Hematopoietic multipotent progenitor cell treated with erythropoietin and hydrocortisone succinate and interleukin-3 and kit ligand, for 15 days (in vitro differentiated cells): Measurements from ENCODE around the gene NIFK.
"Not testable (repeated sequence)": the region's sequence is repeated elsewhere in the genome, so short reads cannot be mapped to it uniquely, and the experiment has no call there.

Source experiments
- DNase-seq: peaks from one replicate; pipeline ENCODE4 v3.0.0-alpha.2; 2015; ENCODE audit warnings: low spot score

The NIFK gene

DNA sequence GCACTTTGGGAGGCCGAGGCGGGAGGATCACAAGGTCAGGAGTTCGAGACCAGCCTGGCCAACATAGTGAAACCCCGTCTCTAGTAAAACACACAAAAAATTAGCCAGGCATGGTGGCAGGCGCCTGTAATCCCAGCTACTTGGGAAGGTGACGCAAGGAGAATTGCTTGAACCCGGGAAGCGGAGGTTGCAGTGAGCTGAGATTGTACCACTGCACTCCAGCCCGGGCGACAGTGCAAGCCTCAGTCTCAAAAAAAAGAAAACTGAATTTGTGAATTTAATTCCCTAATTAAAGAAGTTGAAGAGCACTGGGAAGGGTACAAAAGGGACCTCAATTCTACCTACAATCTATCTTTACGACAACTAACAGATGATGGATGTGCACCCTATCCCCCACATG is 2.1 kb downstream of the NIFK start:
- DNase-seq = not testable (repeated sequence)

GRCh38 chr2:121731366-121731765 is 5.3 kb downstream of the NIFK start:
- DNase-seq = no peak

DNA sequence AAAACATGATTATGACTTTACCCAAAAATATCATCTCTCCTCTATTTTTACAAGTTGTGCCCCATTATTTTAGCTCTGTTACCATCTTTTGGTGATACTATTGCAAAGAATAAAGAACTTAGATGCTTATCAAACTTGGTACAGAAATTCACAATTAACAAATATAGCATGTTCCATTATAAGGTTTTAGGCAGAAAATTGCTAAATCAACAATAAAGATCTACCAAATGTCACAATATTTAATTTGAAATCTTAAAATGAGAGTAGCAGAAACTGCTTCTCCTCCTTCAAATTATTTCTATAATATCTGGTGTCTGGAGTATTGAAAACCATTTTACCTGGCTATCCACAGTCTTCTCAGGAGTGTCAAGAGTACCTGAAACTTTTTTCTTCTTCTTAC is 8.7 kb downstream of the NIFK start:
- no peak for DNase-seq

- DNase-seq = no peak
Measured at GRCh38 chr2:121727332-121727731, 9.3 kb downstream of the NIFK start.

DNA sequence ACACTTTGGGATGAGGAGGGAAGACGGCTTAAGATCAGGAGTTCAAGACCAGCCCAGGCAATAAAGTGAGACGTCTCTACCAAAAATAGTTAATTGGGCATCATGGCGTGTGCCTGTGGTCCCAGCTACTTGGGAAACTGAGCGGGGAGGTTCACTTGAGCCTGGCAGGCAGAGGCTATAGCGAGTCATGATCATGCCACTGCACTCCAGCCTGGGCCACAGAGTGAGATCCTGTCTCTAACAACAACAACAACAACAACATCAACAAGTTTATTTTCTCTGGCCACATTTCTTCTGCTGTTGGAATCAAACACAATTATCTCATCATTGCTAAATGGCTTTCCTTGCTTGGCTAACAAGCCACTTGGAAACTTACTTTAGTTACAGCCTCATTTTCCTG is 13.4 kb downstream of the NIFK start:
- no peak for DNase-seq

- DNase-seq = no peak
Measured at GRCh38 chr2:121722479-121722878, 14.2 kb downstream of the NIFK start.

DNA sequence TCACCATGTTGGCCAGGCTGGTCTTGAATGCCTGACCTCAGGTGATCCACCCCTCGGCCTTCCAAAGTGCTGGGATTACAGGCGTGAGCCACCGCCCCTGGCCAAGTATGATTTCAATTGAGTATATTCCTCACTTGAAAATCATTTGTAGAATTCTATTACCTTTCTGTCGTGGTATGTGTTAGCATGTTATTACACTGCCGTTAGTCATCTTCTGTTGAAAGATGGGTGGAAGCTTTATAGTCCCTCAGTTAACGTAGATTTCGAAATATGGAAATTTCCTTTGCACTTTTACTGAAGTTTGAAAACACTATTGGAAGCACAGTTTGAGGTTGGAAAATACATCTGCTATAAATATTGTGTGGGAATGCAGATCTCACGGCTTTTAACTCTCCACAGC is 14.7 kb downstream of the NIFK start:
- DNase-seq = no peak

DNA sequence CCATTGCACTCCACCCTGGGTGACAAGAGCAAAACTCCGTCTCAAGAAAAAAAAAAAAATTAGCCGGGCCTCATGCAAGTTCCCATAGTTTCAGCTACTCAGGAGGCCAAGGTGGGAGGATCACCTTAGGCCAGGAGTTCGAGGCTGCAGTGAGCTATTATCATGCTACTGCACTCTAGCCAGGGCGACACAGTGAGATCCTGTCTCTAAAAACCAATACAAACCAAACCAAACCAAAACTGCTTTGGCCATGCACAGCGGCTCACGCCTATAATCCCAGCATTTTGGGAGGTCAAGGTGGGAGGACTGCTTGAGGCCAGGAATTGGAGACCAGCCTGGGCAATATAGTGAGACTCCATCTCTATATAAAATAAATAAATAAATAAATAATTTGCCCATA is 19.1 kb downstream of the NIFK start:
- no peak for DNase-seq

DNA sequence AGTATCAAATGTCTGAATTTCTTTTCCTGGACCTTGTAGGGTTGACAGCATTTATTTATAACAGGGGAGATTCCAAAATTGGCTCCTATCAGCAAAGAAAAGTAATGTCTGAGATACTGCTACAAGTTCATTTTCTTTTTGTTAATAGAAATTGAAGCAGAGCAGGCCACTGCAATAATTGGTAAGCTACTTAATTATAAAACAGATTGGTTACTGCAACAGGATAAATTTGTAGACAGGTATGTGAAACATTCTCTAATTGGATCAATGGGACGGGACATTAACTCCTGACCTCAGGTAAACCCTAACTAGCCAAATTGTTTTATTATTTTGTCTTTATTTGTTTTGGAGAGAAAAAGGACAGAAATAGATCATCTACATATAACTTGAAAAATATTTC is 20.5 kb downstream of the NIFK start:
- no peak for DNase-seq

DNA sequence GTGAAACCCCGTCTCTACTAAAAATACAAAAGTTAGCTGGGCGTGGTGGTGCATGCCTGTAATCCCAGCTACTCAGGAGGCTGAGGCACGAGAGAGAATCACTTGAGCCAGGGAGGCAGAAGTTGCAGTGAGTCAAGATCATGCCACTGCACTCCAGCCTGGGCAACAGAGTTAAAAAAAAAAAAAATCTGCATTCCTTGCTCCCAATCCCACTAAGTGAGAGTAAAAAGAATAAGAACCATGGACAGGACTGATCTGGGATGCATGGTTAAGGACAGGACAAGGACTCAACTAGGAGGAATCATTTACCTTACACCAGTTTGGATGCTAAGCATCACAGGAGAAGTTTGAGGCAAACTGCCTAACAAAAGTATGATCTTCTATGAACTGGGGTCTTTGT is 25.2 kb downstream of the NIFK start:
- DNase-seq = not testable (repeated sequence)

DNA sequence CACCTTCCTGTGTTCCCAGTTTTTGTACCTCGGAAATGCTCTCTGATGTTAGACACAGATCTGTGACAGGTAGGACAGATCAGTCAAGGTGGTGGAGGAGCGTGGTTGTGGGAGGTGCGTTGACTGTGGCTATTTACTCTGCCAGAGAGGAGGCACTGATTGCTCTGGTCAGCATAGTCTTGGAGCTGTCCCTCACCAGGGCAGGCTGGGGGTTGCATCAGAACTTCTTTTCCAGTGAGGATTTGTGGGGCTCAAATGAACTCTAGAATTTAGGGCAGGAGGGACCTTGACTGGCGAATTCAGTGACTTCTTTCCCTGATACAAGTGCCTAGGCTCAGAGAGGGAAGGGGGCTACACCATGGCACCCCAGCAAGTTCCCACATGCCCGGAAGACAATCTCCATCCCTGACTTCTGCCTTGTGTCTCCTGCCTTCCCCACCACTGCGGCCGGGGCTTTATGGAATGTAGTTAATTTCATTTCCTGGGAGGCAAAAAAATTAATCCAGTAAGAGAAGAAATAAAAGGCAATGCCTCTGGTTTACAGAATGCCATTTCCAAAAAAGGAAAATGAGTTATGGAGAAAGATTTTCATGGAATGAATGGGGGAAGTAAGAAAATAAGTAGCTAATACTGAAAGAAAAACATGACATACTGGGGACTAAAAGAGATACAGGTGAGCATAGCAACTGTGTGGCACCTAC is 26.1 kb downstream of the NIFK start:
- no peak for DNase-seq

GRCh38 chr2:121709776-121710469 is 26.8 kb downstream of the NIFK start:
- no peak for DNase-seq

DNA sequence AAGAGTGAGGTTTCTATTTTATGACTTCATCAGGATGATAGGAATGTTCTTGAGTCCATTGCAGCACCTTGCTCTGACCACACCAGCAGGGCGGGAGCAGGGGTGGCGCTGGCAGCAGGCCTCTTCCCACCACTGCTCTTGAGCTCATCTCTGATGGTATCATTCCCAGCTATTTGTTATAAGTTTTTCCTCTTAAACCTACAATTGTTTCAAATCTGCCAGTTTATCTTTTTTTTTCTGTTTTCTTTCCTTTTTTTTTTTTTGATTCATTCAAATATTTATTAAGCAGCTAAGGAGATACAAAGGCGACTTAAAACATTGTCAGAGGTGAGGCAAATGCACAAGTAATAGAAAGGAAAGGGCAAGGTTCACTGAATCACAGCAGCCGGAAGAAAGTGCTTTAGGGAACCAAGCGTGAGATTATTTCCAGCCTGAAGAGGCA is 28.7 kb downstream of the NIFK start:
- DNase-seq = no peak

- DNase-seq = no peak
Measured at GRCh38 chr2:121707344-121707919, 29.2 kb downstream of the NIFK start.

- no peak for DNase-seq
Measured at GRCh38 chr2:121705958-121706357, 30.7 kb downstream of the NIFK start.

DNA sequence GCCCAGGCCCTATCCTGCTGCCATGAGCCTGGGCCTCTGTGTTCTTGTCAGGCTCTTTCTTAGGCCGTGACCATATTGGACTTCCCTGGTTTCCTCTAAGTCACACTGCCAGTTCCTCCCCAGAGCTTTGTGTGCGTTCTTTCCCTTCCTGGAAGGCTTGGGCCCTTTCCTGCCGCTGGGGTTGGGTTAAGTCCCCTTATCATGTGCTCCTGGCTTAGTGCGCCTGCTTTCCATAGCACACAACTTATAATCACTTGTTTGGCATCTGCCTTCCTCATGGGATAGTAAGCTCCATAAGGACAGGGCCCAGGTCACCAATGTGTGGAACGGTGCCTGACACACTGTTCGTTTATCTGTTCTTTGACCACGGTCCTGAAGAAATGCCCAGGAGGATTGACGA is 31.3 kb downstream of the NIFK start:
- DNase-seq = no peak

- not testable (repeated sequence) for DNase-seq
Measured at GRCh38 chr2:121701761-121702160, 34.9 kb downstream of the NIFK start.

GRCh38 chr2:121699421-121700333 is 37.0 kb downstream of the NIFK start:
- no peak for DNase-seq

- no peak for DNase-seq
Measured at GRCh38 chr2:121698318-121698930, 38.3 kb downstream of the NIFK start.

DNA sequence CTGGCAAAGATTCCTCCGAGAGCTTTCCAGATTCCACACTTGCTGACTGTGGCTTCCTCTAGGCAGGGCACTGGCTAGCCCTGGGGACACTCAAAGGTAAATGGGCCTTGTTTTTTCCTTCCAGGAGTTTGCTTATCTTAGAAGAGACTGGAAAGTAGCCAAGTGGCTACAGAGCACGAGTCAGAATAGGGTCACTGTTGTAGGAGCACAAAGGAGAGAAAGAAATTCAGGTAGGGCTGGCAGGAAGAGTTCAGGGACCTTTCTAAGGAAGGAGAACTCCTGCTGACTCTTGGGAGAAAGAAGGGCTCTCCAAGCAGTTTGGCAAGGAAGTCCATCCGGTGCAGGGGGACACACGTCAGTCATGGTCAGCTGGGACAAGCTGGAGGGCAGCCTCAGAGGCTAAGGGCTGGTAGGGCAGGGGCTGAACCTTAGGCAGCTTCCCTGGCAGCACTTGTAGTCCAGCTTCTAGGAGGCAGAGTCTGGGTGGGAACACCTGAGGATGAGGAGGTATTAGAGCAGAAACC is 39.5 kb downstream of the NIFK start:
- DNase-seq = no peak

DNA sequence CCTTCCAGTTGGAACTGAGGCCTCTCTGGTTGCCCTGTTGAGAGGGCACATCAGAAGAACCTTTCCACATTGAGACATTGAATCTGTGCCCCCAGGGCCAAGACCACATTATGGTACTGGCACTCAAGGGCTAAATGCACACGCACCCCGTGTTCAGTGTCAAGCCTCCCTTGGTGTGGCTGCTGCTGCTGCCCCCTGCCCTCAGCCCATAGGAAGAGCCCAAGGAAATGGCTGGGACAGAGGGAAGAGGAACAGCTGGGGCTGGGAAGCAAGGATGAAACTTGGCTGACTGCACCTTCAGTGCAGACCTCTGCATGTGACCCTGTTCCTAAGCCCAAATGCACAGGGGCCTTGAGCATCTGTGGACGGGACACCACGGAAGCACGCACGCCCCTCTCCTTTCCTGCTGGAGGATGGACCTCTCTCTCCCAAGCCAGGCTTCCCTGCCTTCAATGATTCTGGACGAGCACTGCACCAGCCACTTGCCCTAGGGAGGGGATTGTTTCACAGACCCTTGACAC is 40.2 kb downstream of the NIFK start:
- no peak for DNase-seq

- DNase-seq = no peak
Measured at GRCh38 chr2:121695171-121695451, 41.6 kb downstream of the NIFK start.
